CD4-positive, alpha-beta T cell (primary cell): ENCODE results near the gene MIPOL1. TPM values are rescaled to one million over a fixed set of nuclear protein-coding genes. Genes with fewer than 3 reads are reported as not detected.

Experiments
- ATAC-seq: fragments of 200-7000 bp; cut with Tn5 transposase; one replicate; pipeline ENCODE4 v1.10.0; 2022; ENCODE audit warnings: mild to moderate bottlenecking; ENCODE audit not compliant: poor library complexity
- CTCF ChIA-PET: fragments of 350-600 bp; sonication (Branson Sonifier 250); formaldehyde crosslinking; loops from one replicate; lab custom pipeline; 2021; ENCODE audit warnings: antibody characterized with exemption, inconsistent platforms; lab: Charles Lee
- POLR2A ChIA-PET: fragments of 350-600 bp; sonication (Branson Sonifier 250); formaldehyde crosslinking; loops from one replicate; lab custom pipeline; 2021; ENCODE audit warnings: antibody characterized with exemption, inconsistent platforms; lab: Charles Lee
- DNase-seq, 14 experiments: peaks; one replicate each; pipeline ENCODE4 v3.0.0-alpha.2; 2013 to 2020; ENCODE audit warnings: mixed read lengths in 2 of 14
- H3K27ac ChIP-seq, 2 donors: one replicate each; pipeline versions ENCODE4 v1.5.1 to v1.7.0; 2013; ENCODE audit warnings: low read length in 2 of 2, low read depth in 1 of 2, mild to moderate bottlenecking in 1 of 2
- H3K27me3 ChIP-seq, 2 experiments: 1 replicate in 1 of 2; 2 replicates in 1 of 2; pipeline versions ENCODE4 v1.6.1 to v1.7.0; 2013; ENCODE audit warnings: low read length in 2 of 2, control low read depth in 1 of 2, mild to moderate bottlenecking in 1 of 2, moderate library complexity in 1 of 2; ENCODE audit not compliant: insufficient read depth in 2 of 2, control insufficient read depth in 1 of 2
- H3K36me3 ChIP-seq: one replicate; pipeline ENCODE4 v1.6.1; 2013; ENCODE audit warnings: low read length, control low read depth; ENCODE audit not compliant: insufficient read depth
- H3K4me1 ChIP-seq: one replicate; pipeline ENCODE4 v1.6.1; 2013; ENCODE audit warnings: low read length, control low read depth; ENCODE audit not compliant: insufficient read depth
- H3K4me3 ChIP-seq: one replicate; pipeline ENCODE4 v1.5.1; 2013; ENCODE audit warnings: mild to moderate bottlenecking, low read length, moderate library complexity
- H3K9me3 ChIP-seq, 2 experiments: 1 replicate in 1 of 2; 2 replicates in 1 of 2; pipeline versions ENCODE4 v1.6.1 to v1.7.0; 2013; ENCODE audit warnings: low read length in 2 of 2, mild to moderate bottlenecking in 2 of 2, control low read depth in 1 of 2, moderate library complexity in 1 of 2; ENCODE audit not compliant: control insufficient read depth in 1 of 2, insufficient read depth in 1 of 2
- H3K27ac Mint-ChIP-seq: one replicate; pipeline ENCODE4 v1.8.0; 2020; ENCODE audit warnings: mixed read lengths
- H3K27me3 Mint-ChIP-seq: one replicate; pipeline ENCODE4 v1.8.0; 2021; ENCODE audit warnings: mixed read lengths
- H3K36me3 Mint-ChIP-seq: one replicate; pipeline ENCODE4 v1.8.0; 2021; ENCODE audit warnings: low read depth, mixed read lengths
- H3K4me1 Mint-ChIP-seq: one replicate; pipeline ENCODE4 v1.8.0; 2021; ENCODE audit warnings: low read depth, mixed read lengths
- H3K4me3 Mint-ChIP-seq: one replicate; pipeline ENCODE4 v1.8.0; 2020; ENCODE audit warnings: mild to moderate bottlenecking, mixed read lengths
- H3K9me3 Mint-ChIP-seq: one replicate; pipeline ENCODE4 v1.8.0; 2020; ENCODE audit warnings: mixed read lengths
- intact Hi-C, 2 experiments: fragments of 100-400 bp; cut with DNase I in 1 of 2; cut with micrococcal nuclease in 1 of 2; formaldehyde crosslinking; loops; one replicate each; pipeline versions ENCODE4 v1.15.1 to v1.9.0; 2023 to 2025; cut with DNase I, micrococcal nuclease
- total RNA-seq, 174 experiments: library from RNA in 2 of 174; stranded (reverse) in 2 of 174; gene quantifications; one replicate each; pipeline ENCODE4 v1.2.3 and lab custom pipeline; 2021 to 2026
- TF ChIP-seq, protein P1 (sequence below): fragments of 200-600 bp; IDR thresholded peaks from one replicate; pipeline ENCODE4 v1.8.0; 2022; ENCODE audit warnings: antibody characterized with exemption, mild to moderate bottlenecking

Gene MIPOL1
- total RNA-seq, 2 experiments from 2014 or later, result 0.30 TPM; not detected in 1

DNA sequence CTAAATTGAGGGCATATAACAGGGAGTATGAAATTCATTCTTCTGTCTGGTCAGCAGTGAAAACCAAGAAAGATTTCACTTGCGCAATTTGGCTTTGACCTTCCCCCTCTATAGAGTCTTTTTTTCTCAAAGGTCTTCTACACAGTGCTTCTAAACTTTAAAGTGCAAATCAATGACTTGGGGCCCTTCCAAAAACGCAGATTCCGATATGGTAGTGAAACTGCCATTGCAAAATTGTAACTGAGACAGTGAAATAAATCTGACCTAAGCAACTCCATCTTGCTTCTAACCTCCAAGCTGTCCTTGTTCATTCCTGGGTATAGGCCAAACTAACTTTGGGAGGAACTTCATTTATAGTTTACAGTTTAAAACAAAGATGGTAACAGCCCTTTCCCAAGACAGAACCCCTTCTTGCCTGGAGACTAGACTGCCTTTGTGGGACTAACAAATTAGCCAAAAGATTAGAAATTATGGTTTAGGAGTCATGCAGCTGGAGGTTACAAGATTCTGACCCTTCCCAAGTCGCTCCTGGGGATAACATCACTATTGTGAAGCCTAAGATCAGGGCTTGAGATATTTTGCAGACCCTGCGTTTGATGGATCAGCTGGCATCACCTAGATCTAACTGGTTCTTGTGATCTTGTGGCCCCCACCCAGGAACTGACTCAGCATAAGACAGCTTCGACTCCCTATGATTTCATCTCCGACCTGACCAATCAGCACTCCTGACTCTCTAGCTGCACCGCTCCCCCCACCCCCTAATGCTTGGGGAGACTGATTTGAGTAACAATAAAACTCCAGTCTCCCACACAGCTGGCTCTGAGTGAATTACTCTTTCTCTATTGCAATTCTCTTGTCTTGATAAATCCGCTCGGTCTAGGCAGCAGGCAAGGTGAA, 30.3 kb upstream of the MIPOL1 start:
- Histone ChIP-seq H3K36me3 (no peaks in the 10 kb centered on the region), H3K4me1 (peaks cover 7% of the 10 kb centered on the region), H3K27ac (no peak overlapping the region), H3K9me3 (peaks cover 0 to 8% of the 10 kb centered on the region in 2 experiments), H3K27me3 (peaks cover 4 to 6% of the 10 kb centered on the region in 2 experiments), H3K4me3 (no peak overlapping the region)
- ChIA-PET POLR2A (no interaction called here), CTCF (no interaction called here)
- H3K4me3 Mint-ChIP-seq, result no peak overlapping the region
- intact Hi-C loops, result no loop called here
- no peaks in the 10 kb centered on the region for H3K36me3 Mint-ChIP-seq
- peaks cover 5% of the 10 kb centered on the region for H3K9me3 Mint-ChIP-seq
- H3K27me3 Mint-ChIP-seq, result peaks cover 7% of the 10 kb centered on the region
- no peaks in the 10 kb centered on the region for H3K4me1 Mint-ChIP-seq
- no peak overlapping the region for H3K27ac Mint-ChIP-seq
- TF ChIP-seq, protein P1, sequence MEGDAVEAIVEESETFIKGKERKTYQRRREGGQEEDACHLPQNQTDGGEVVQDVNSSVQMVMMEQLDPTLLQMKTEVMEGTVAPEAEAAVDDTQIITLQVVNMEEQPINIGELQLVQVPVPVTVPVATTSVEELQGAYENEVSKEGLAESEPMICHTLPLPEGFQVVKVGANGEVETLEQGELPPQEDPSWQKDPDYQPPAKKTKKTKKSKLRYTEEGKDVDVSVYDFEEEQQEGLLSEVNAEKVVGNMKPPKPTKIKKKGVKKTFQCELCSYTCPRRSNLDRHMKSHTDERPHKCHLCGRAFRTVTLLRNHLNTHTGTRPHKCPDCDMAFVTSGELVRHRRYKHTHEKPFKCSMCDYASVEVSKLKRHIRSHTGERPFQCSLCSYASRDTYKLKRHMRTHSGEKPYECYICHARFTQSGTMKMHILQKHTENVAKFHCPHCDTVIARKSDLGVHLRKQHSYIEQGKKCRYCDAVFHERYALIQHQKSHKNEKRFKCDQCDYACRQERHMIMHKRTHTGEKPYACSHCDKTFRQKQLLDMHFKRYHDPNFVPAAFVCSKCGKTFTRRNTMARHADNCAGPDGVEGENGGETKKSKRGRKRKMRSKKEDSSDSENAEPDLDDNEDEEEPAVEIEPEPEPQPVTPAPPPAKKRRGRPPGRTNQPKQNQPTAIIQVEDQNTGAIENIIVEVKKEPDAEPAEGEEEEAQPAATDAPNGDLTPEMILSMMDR, result no peak
- DNase-seq (no peak), ATAC-seq (no peak)

DNA sequence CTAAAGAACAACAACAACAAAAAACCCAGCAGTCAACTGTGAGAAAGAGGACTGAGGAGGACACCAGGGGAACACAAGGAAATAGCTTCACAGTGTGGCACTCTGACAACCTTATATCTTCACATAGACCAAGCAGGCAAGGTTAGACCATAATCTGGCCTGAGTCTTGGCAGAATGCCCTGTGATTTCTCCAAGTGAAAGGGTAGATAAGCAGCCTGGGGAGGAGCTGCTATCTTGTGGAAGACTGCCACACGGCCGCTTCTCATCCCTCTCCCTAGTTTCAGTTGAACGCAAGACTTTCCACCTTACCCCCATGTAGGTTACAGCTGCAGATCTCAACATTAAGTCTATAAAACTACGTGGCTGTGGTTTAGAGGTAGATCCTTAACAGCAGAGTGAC, 29.0 kb upstream of the MIPOL1 start:
- Mint-ChIP-seq H3K27ac (no peak overlapping the region), H3K36me3 (no peaks in the 10 kb centered on the region), H3K9me3 (peaks cover 5% of the 10 kb centered on the region), H3K4me1 (no peaks in the 10 kb centered on the region), H3K4me3 (no peak overlapping the region), H3K27me3 (peaks cover 20% of the 10 kb centered on the region)
- Histone ChIP-seq H3K9me3 (peaks cover 0 to 10% of the 10 kb centered on the region in 2 experiments), H3K4me3 (no peak overlapping the region), H3K4me1 (peaks cover 7% of the 10 kb centered on the region), H3K27ac (no peak overlapping the region), H3K27me3 (peaks cover 6% of the 10 kb centered on the region in 2 experiments), H3K36me3 (no peaks in the 10 kb centered on the region)
- no peak for ATAC-seq
- no peak for DNase-seq
- intact Hi-C loops, result no loop called here
- POLR2A ChIA-PET, result no interaction called here
- TF ChIP-seq, protein P1, result no peak
- CTCF ChIA-PET, result no interaction called here

GRCh38 chr14:37170237-37170636, 27.5 kb upstream of the MIPOL1 start:
- H3K27ac ChIP-seq, result no peak overlapping the region
- ATAC-seq (no peak), DNase-seq (no peak)
- H3K4me1 ChIP-seq, result peaks cover 7% of the 10 kb centered on the region
- H3K36me3 ChIP-seq, result no peaks in the 10 kb centered on the region
- Mint-ChIP-seq H3K36me3 (no peaks in the 10 kb centered on the region), H3K9me3 (peaks cover 6% of the 10 kb centered on the region), H3K4me3 (no peak overlapping the region), H3K4me1 (no peaks in the 10 kb centered on the region), H3K27me3 (peaks cover 22% of the 10 kb centered on the region), H3K27ac (no peak overlapping the region)
- peaks cover 0 to 10% of the 10 kb centered on the region in 2 experiments for H3K9me3 ChIP-seq
- TF ChIP-seq, protein P1, result no peak
- POLR2A ChIA-PET, result no interaction called here
- peaks cover 6% of the 10 kb centered on the region in 2 experiments for H3K27me3 ChIP-seq
- H3K4me3 ChIP-seq, result no peak overlapping the region
- intact Hi-C loops, result no loop called here
- CTCF ChIA-PET, result no interaction called here
